Measurements from ENCODE around the gene TRIM24.

- TF ChIP-seq CTCF (IDR thresholded peaks at IDR 0.05; ENCODE audit: low read length): no peak
- no peak for TF ChIP-seq EZH2 (optimal IDR thresholded peaks at IDR 0.05; ENCODE audit: low read depth, low read length)
- TF ChIP-seq EZH2phosphoT487 (IDR thresholded peaks at IDR 0.05; ENCODE audit: low read length): no peak
Measured at GRCh38 chr7:138602451-138602850, 142.4 kb downstream of the TRIM24 start.

Measured in MM.1S (cell line).